HG02571 (cell line): Measurements from ENCODE around the gene ARL4D.
A peak's percentile ranks its signal among the peaks of the same experiment; 100 is the strongest.
"Not testable (repeated sequence)": the region's sequence is repeated elsewhere in the genome, so short reads cannot be mapped to it uniquely, and the experiment has no call there.

Experiments used
- ATAC-seq: cut with Tn5 transposase; IDR thresholded peaks from one replicate; pipeline ENCODE4 v1.9.1; 2021; ENCODE audit warnings: mild to moderate bottlenecking, moderate library complexity; ENCODE audit not compliant: unreplicated experiment

Gene ARL4D

DNA sequence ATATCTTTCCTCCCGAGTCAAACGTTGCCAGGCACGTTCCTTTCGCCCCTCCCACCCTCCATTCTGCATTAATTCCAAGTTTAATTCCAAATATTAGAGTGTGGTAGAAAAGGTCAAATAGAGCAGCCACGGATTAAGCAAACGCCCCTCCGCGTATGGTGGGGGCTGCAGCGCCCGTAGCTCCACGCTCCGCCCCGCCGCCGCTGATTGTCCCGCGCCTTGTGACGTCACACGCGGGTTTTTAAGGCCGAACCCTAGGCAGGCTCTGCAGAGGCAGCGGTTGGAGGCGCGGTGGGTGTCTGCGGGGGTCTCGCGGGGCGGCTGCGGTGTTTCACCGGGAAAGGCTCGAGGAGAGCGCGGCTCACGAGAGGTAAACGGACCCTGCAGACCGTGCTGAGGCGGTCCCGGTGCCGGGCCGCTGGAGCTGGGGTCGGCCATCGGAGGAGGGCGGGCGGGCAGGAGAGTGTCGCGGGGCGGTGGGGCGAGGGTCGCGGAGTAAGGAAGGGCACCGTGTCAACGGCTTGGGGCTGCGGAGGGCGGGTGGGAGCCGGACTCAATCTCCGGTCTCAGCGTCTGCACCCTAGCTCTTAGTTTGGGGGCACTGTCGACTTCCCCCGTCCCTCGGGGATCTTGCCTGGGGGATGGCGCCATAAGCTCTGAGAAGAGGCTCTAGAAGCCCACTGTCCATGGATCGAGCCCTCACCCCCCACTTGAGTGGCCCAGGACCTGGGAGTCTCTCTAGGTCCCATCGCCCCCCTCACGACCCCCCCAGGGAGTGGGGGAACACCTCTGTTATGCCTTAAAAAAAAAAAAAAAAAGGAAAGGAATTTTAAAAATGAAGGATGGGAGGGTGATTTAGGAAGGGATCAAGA is at the start of gene ARL4D:
Gene ARL4D (plus strand): TSS at position 270 of the 872 bp plus-strand sequence. CDS start 740 bp downstream, outside the sequence.
- ATAC-seq: no peak

GRCh38 chr17:43349142-43349541 is 49.7 kb upstream of the ARL4D start:
- no peak for ATAC-seq

- ATAC-seq: no peak
These were observed 47.9 kb upstream of the ARL4D start for GRCh38 chr17:43350888-43351361.

- ATAC-seq: no peak
These were observed 47.1 kb upstream of the ARL4D start for GRCh38 chr17:43351691-43352090.

DNA sequence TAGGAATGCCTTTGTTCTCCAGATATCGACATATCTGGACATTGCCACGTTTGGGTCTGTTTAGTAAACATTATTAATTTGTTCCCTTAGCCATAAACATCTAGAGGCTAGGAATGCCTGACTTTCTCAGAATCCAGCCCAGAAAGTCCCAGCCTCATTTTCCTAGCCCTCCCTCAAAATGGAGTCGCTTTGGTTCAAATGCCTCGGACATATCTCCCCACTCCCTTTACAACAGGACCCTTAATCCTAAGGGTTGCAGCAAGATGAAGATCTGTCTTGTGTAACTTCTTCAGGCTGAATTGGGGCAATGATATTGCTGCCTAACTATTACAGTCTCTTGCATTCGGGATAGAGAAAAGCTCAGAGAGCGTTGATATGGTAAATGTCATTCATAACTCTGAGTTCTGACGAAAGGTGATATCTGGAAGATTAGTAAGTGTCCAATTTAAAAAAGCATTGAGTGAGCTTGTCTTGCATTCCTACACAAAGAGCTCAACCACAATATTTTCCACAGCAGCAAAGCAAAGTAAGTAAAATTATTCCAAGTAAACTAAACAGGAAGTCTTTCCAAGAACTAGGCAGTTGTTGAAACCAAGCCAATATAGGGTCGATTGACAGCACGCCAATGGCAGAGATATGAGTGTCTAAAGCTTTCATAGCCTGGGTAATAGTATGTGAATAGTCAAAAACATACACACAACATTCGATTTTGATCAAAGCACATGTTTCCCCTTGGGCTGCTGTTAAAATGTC is 46.0 kb upstream of the ARL4D start:
- no peak for ATAC-seq

GRCh38 chr17:43353393-43353792 is 45.4 kb upstream of the ARL4D start:
- no peak for ATAC-seq

GRCh38 chr17:43354371-43354770 is 44.4 kb upstream of the ARL4D start:
- ATAC-seq: no peak

DNA sequence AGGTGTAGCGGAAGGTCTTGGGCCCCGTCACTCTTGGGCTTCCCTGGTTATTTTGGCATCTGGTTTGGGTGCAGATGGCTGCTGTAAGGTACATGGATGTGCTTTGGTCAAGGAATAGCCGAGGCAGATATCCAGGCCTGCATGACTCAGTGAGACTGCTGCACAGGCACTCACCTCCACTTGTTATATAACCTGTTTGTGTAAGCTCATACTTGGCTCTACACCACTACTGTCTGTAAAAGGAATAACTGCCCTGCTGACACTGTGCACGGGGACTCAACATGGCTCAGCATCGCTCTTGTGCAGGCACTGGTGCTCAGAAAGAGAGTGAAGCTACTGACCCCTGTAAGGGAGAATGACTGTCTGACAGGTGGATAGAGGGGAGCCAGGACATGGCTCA is 42.3 kb upstream of the ARL4D start:
- ATAC-seq: no peak

DNA sequence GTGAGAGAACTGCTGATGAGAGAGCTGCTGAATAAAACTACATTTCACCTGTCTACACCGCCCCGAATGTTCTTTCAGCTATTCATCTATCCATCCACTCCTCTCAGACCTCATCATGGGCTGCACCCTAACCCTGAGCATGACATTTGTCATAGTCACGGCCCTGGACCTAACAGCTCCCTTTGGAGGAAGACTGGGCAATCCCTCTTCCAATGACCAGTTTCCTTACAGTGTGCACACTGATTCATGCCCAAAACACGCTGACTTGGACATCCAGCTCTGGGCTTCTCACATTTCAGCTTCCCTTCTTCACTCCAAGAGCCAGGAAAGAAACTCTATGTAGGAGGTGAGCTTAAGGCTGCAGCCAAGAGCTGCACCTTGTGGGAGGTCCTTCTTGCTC is 41.8 kb upstream of the ARL4D start:
- ATAC-seq: no peak

- ATAC-seq: no peak
These were observed 39.2 kb upstream of the ARL4D start for GRCh38 chr17:43359469-43360110.

DNA sequence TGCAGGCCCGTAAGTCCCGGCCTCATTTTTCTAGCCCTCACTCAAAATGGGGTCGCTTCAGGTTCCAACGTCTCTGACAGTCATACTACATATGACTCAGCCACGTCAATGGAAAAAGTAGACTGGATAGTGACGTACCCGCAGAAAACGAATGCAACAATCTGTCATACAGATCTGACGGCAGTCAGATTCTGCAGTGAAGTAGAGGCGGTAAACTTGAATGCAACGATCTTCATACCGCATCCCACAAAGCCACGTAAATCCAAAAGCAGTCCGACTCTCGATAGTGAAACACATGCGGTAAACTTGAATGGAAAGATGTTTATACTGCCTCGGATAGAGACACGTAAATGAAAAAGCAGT is 38.4 kb upstream of the ARL4D start:
- peak; percentile 7 for ATAC-seq

- peak; percentile 68 for ATAC-seq
These were observed 37.9 kb upstream of the ARL4D start for GRCh38 chr17:43360739-43361505.

- no peak for ATAC-seq
These were observed 35.4 kb upstream of the ARL4D start for GRCh38 chr17:43363181-43363925.

DNA sequence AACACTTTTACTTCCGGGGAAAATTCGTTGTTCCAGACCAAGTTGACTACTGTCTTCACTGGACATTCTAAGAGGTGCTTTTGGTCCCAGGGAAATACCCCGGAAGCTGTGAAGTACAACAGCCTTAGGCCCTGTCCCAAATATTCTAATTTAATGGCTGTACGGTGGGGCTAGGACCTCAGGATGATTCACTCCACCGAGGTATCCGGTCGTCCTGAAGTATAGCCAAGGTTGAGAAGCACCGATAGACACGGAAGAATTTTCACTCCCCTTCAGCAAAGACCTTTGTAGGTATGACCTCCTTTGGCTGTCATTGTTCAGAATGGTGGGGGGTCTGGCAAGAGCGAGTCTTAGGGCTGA is 34.9 kb upstream of the ARL4D start:
- ATAC-seq: no peak

- ATAC-seq: no peak
These were observed 33.4 kb upstream of the ARL4D start for GRCh38 chr17:43365356-43365755.

- not testable (repeated sequence) for ATAC-seq
These were observed 32.9 kb upstream of the ARL4D start for GRCh38 chr17:43365921-43366320.

DNA sequence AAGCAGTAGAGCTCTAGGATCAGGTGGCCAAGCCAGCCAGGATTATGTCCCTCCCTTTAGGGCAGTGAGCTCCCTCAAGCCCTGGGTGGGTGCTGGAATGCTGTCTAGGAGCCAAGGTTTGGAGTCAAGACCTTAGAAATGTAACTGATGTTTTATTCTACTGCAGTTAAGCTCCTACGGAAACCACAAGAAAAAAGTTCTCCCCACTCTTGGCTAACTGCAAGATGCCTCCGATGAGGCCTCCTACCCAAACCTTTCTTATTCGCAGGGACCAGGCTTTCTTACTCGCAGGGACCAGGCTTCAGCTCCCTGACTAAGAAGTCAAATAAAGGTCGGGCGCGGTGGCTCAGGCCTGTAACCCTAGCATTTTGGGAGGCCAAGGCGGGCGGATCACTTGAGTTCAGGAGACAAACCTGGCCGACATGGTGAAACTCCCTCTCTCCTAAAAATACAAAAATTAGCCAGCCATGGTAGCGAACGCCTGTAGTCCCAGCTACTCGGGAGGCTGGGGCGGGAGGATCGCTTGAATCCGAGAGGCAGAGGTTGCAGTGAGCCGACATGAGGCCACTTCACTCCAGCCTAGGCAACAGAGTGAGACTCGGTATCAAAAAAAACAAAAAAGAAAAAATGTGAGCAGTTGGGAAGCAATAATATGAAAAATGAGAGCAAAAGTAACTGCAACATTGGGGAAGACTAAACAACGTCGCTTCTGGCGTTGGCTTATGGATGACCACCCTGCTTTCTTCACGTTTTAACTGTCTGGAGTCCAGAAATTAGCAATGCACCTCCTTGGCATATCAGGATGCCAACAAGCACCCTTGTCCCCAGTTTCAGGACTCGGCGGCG is 31.7 kb upstream of the ARL4D start:
- no peak for ATAC-seq

GRCh38 chr17:43367737-43368242 is 31.0 kb upstream of the ARL4D start:
- peak; percentile 38 for ATAC-seq
